Measurements from ENCODE around the gene RUVBL1. TPM values are rescaled to one million over a fixed set of nuclear protein-coding genes. Genes with fewer than 3 reads are reported as not detected.
A peak's percentile ranks its signal among the peaks of the same experiment; 100 is the strongest.

RUVBL1 gene
- total and polyA plus RNA-seq, 2 donors (not counting 1 experiment from before 2014, with no cell fraction given): 52.3 to 67.2 TPM

DNA sequence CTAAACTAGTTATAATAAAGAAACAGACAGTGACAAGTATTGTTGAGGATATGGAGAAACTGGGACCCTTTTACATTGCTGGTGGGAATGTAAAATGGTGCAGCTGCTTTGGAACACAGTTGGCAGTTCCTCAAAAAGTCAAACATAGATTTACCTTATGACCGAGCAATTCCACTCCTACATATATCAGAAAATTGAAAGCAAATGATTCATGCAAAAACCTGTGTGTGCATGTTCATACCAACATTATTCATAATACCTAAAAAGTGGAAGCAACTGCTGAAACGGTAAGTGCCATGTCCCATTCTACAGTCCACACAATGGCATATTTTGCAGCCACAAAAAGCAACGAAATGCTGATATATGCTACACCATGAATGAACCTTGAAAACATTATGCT is 83.6 kb downstream of the RUVBL1 start:
- Histone ChIP-seq H3K4me2 (ENCODE audit: extremely low read depth, insufficient read depth, low read length) (no peak overlapping the region), H3K4me1 (ENCODE audit: control insufficient read depth, extremely low read depth, insufficient read depth, low read length) (no peaks in the 10 kb centered on the region), H3K9ac (ENCODE audit: insufficient read depth, low read length) (no peak overlapping the region), H3K4me3 (replicated peaks in 1 of 4; ENCODE audit: control extremely low read depth in 1 of 4, insufficient read depth in 1 of 4, low read depth in 3 of 4, low read length in 4 of 4) (no peak overlapping the region), H3K36me3 (ENCODE audit: control insufficient read depth, insufficient read depth, low read length) (no peaks in the 10 kb centered on the region), H3K27ac (ENCODE audit: insufficient read depth, low read length) (no peak overlapping the region), H4K20me1 (ENCODE audit: control insufficient read depth, extremely low read depth, insufficient read depth, low read length) (no peaks in the 10 kb centered on the region), H3K79me2 (ENCODE audit: control insufficient read depth, insufficient read depth, low read length) (no peaks in the 10 kb centered on the region), H2AFZ (ENCODE audit: low read length) (no peak overlapping the region), H3K9me3 (ENCODE audit: control insufficient read depth, insufficient read depth, low read depth, low read length) (no peaks in the 10 kb centered on the region), H3K27me3 (ENCODE audit: control insufficient read depth, insufficient read depth, low read length) (peaks cover 4% of the 10 kb centered on the region)
- DNase-seq (ENCODE audit: low read depth in 2 of 2): no peak
- TF ChIP-seq, protein P1, sequence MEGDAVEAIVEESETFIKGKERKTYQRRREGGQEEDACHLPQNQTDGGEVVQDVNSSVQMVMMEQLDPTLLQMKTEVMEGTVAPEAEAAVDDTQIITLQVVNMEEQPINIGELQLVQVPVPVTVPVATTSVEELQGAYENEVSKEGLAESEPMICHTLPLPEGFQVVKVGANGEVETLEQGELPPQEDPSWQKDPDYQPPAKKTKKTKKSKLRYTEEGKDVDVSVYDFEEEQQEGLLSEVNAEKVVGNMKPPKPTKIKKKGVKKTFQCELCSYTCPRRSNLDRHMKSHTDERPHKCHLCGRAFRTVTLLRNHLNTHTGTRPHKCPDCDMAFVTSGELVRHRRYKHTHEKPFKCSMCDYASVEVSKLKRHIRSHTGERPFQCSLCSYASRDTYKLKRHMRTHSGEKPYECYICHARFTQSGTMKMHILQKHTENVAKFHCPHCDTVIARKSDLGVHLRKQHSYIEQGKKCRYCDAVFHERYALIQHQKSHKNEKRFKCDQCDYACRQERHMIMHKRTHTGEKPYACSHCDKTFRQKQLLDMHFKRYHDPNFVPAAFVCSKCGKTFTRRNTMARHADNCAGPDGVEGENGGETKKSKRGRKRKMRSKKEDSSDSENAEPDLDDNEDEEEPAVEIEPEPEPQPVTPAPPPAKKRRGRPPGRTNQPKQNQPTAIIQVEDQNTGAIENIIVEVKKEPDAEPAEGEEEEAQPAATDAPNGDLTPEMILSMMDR (conservative IDR thresholded peaks at IDR 0.05 in 1 of 2, IDR thresholded peaks at IDR 0.05 in 1 of 2; ENCODE audit: low read depth in 1 of 2, low read length in 2 of 2): no peak

DNA sequence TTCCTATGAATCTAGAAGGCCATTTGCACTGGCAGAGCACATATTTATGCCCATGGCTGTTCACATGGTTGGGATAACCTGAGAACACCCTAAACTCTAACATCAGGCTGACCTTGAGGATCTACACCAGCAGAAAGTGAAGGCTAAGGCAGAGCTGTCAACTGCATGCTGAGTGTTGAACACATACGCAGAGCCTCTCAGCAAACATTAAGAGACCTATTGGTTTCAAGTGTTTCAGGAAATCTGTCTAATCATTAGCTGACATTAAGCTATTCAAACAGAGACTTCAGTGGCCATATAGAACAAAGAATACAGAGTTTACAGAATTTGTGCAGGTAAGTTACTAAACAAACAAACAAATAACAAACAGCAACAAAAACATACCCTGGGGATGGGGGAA is 87.5 kb downstream of the RUVBL1 start:
- no peak overlapping the region for H3K4me2 ChIP-seq (ENCODE audit: extremely low read depth, insufficient read depth, low read length)
- H3K27me3 ChIP-seq (ENCODE audit: control insufficient read depth, insufficient read depth, low read length): peaks cover 5% of the 10 kb centered on the region
- TF ChIP-seq EZH2 (IDR thresholded peaks at IDR 0.05; ENCODE audit: low read length, missing control alignments): no peak
- TF ChIP-seq, protein P1 (conservative IDR thresholded peaks at IDR 0.05 in 1 of 2, IDR thresholded peaks at IDR 0.05 in 1 of 2; ENCODE audit: low read depth in 1 of 2, low read length in 2 of 2): no peak
- no peak overlapping the region for H3K27ac ChIP-seq (ENCODE audit: insufficient read depth, low read length)
- H3K36me3 ChIP-seq (ENCODE audit: control insufficient read depth, insufficient read depth, low read length): no peaks in the 10 kb centered on the region
- H4K20me1 ChIP-seq (ENCODE audit: control insufficient read depth, extremely low read depth, insufficient read depth, low read length): no peaks in the 10 kb centered on the region
- no peak overlapping the region for H3K9ac ChIP-seq (ENCODE audit: insufficient read depth, low read length)
- no peak for DNase-seq (ENCODE audit: low read depth in 2 of 2)
- H2AFZ ChIP-seq (ENCODE audit: low read length): no peak overlapping the region
- no peak overlapping the region for H3K4me3 ChIP-seq (replicated peaks in 1 of 4; ENCODE audit: control extremely low read depth in 1 of 4, insufficient read depth in 1 of 4, low read depth in 3 of 4, low read length in 4 of 4)
- H3K79me2 ChIP-seq (ENCODE audit: control insufficient read depth, insufficient read depth, low read length): no peaks in the 10 kb centered on the region
- no peaks in the 10 kb centered on the region for H3K4me1 ChIP-seq (ENCODE audit: control insufficient read depth, extremely low read depth, insufficient read depth, low read length)
- no peaks in the 10 kb centered on the region for H3K9me3 ChIP-seq (ENCODE audit: control insufficient read depth, insufficient read depth, low read depth, low read length)

DNA sequence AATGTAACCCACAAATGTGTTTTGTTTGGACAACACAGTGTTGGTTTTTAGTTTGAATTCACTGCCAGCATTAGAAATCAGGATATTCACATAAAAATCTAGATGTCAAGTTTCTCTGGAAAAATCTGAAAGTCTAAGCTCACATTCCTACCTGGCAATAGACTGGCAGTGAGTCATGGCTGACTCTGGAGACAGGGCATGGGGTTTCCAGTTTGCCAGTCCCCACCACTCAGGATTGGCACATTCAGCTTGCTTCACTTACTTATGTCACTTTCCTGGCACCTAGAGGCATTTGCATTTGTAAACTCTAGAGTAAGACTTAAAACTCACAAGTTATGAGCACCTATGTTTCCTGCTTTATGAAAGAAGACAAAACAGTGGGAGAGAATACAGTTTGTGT is 90.5 kb downstream of the RUVBL1 start:
- no peak overlapping the region for H3K27ac ChIP-seq (ENCODE audit: insufficient read depth, low read length)
- H3K36me3 ChIP-seq (ENCODE audit: control insufficient read depth, insufficient read depth, low read length): no peaks in the 10 kb centered on the region
- H3K9me3 ChIP-seq (ENCODE audit: control insufficient read depth, insufficient read depth, low read depth, low read length): no peaks in the 10 kb centered on the region
- peaks cover 5% of the 10 kb centered on the region for H3K27me3 ChIP-seq (ENCODE audit: control insufficient read depth, insufficient read depth, low read length)
- DNase-seq (ENCODE audit: low read depth in 2 of 2): peak in 1 of 2 donors; percentile 26
- no peak overlapping the region for H3K4me3 ChIP-seq (replicated peaks in 1 of 4; ENCODE audit: control extremely low read depth in 1 of 4, insufficient read depth in 1 of 4, low read depth in 3 of 4, low read length in 4 of 4)
- no peak overlapping the region for H3K4me2 ChIP-seq (ENCODE audit: extremely low read depth, insufficient read depth, low read length)
- TF ChIP-seq EZH2 (IDR thresholded peaks at IDR 0.05; ENCODE audit: low read length, missing control alignments): no peak
- TF ChIP-seq, protein P1 (conservative IDR thresholded peaks at IDR 0.05 in 1 of 2, IDR thresholded peaks at IDR 0.05 in 1 of 2; ENCODE audit: low read depth in 1 of 2, low read length in 2 of 2): no peak
- no peaks in the 10 kb centered on the region for H4K20me1 ChIP-seq (ENCODE audit: control insufficient read depth, extremely low read depth, insufficient read depth, low read length)
- H3K9ac ChIP-seq (ENCODE audit: insufficient read depth, low read length): no peak overlapping the region
- no peaks in the 10 kb centered on the region for H3K4me1 ChIP-seq (ENCODE audit: control insufficient read depth, extremely low read depth, insufficient read depth, low read length)
- H2AFZ ChIP-seq (ENCODE audit: low read length): no peak overlapping the region
- no peaks in the 10 kb centered on the region for H3K79me2 ChIP-seq (ENCODE audit: control insufficient read depth, insufficient read depth, low read length)

Other genes with a start within 250 kb of the RUVBL1 start
- gene KBTBD12, start 208.6 kb downstream of the RUVBL1 start, total RNA-seq: not detected in 2 replicates
- gene KBTBD12, start 208.6 kb downstream of the RUVBL1 start, polyA plus RNA-seq: not detected in 2 replicates
- 228 and 398 TPM in 2 replicates for gene SEC61A1, start 71.4 kb downstream of the RUVBL1 start, total RNA-seq
- gene SEC61A1, start 71.4 kb downstream of the RUVBL1 start, polyA plus RNA-seq: 509 and 525 TPM in 2 replicates
- gene EEFSEC, start 29.7 kb upstream of the RUVBL1 start, total RNA-seq: 2.3 and 2.6 TPM in 2 replicates
- gene EEFSEC, start 29.7 kb upstream of the RUVBL1 start, polyA plus RNA-seq: 5.0 and 6.6 TPM in 2 replicates

All from fibroblast of lung (primary cell).